C4-2B (cell line): Measurements from ENCODE around the gene ANGPT4.

Experiments used
- H3K27ac ChIP-seq: fragments of 450-650 bp; 2 replicates; pipeline ENCODE4 v1.5.1; 2017
- ZFX ChIP-seq: fragments of 450-650 bp; IDR thresholded peaks from 2 replicates; pipeline ENCODE4 v1.6.1; 2017
- TF ChIP-seq, protein P1 (sequence below): fragments of 450-650 bp; conservative IDR thresholded peaks from 2 replicates; pipeline ENCODE4 v1.5.1; 2017; ENCODE audit warnings: mild to moderate bottlenecking

The ANGPT4 gene

DNA sequence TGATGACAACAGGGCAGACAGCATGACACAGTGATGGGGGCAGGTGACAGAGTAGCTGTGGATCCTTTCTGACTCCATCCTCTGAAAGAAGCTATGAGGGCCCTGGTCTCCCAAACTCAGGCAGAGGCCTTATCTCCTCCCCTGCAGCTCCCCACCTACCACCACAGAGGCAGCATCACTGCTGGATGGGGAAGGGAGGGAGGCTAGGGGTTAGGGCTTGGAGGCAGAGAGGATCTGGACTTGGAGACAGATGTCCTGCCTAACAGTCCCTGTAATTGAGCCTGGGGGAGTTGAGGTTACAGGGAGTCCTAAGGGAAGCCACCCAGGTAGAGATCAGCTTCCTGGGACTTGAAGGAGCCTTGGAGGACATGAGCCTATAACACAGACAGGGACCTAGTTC lies 44.7 kb downstream of the ANGPT4 start:
- TF ChIP-seq, protein P1, sequence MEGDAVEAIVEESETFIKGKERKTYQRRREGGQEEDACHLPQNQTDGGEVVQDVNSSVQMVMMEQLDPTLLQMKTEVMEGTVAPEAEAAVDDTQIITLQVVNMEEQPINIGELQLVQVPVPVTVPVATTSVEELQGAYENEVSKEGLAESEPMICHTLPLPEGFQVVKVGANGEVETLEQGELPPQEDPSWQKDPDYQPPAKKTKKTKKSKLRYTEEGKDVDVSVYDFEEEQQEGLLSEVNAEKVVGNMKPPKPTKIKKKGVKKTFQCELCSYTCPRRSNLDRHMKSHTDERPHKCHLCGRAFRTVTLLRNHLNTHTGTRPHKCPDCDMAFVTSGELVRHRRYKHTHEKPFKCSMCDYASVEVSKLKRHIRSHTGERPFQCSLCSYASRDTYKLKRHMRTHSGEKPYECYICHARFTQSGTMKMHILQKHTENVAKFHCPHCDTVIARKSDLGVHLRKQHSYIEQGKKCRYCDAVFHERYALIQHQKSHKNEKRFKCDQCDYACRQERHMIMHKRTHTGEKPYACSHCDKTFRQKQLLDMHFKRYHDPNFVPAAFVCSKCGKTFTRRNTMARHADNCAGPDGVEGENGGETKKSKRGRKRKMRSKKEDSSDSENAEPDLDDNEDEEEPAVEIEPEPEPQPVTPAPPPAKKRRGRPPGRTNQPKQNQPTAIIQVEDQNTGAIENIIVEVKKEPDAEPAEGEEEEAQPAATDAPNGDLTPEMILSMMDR: no peak
- no peak overlapping the region for H3K27ac ChIP-seq

DNA sequence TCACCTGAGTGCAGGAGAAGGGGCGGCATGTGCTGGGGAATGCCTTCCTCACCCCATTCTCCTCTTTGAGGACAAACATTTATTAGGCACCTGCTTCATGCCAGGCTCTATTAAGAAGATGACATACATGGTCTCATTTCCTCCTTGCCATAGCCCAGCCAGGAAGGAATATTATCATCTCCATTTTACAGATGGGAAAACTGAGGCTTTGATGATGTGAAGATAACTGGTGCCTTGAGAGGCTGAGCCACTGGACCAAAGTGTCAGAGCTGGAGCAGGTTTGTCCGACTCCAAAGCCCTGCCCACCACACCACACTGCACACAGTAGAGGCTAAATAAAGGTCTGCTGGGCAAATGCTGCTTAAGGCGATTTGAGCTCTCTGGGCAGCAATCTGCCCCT lies 45.4 kb downstream of the ANGPT4 start:
- H3K27ac ChIP-seq: no peak overlapping the region
- no peak for TF ChIP-seq ZFX
- TF ChIP-seq, protein P1: no peak

DNA sequence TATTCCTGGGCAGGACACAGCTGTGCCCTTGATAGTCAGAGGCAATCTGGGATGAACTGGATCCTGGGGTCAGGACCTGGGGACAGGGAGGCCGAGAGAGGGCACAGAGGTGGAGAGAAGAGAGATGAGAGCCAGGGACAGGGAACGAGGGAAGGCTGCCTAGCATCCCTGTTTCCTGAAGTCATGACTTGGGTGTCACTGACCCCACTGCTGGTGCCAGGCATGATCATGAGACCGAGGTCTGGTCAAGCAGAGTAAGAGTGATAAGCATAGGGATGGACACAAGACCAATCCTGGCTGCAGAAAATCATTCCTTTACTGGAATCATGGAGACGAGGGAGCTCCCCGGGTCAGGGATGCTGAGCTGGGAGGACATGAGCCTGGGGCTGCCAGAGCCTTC lies 46.5 kb downstream of the ANGPT4 start:
- no peak for TF ChIP-seq ZFX
- TF ChIP-seq, protein P1: no peak
- H3K27ac ChIP-seq: no peak overlapping the region

DNA sequence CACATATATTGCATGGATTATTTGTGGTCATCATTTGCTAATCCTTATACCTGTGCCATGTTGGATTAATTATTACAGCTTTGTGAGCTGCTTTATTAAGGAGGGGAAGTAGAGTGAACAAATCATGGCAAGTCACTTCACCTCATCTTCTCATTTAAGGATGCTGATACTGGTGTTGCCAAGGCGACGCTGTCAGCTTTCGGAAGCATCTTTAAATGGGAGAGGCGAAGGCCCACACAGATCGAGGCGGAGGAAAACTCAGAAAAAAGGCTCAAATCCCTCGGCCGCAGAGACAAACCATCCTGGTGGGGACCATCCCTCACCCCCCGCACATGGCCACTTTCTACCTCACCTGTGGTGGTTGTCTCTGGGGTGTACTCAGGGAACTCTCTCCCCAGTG lies 47.9 kb downstream of the ANGPT4 start:
- TF ChIP-seq, protein P1: no peak
- no peak for TF ChIP-seq ZFX

DNA sequence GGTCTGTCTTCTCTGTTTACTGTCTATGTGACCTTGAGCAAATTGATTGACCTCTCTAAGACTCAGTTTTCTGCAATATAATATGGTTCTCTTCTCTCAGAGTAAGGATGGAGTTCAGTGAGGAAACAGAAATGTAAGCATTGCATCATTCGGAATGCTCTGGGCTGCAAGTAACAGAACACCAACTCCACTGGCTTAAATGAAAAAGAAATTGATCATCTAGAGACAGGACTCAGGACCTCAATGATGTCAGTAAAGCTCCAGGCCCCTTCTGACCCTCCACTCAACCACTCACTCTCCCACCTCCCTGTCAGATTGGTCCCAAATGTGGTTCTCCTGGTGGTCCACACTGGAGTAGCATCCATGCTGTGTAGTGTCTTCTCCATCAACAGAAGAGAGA lies 50.7 kb downstream of the ANGPT4 start:
- TF ChIP-seq, protein P1: no peak
- TF ChIP-seq ZFX: no peak
- no peak overlapping the region for H3K27ac ChIP-seq

More for the DNA sequence above, 47.9 kb downstream of the ANGPT4 start:
- no peak overlapping the region for H3K27ac ChIP-seq

DNA sequence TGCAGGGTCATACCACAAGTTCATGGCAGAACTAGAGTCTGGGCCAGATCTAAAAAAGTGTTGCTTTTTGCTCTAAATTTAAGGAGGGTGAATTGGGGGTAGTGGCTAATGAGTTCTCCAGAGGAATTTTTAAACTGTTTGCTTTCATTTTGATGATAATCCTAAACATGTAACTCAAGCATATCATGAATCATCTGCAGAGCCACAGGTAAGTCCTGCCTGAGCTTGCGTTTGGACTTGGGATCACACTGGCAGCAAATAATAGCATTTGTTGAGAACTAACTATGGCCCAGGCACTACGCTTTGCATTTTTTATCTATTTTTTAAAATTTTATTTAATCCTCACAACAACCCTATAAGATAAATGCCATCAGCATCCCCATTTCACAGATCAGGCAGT lies 55.2 kb downstream of the ANGPT4 start:
- TF ChIP-seq, protein P1: no peak
- no peak for TF ChIP-seq ZFX
- no peak overlapping the region for H3K27ac ChIP-seq

DNA sequence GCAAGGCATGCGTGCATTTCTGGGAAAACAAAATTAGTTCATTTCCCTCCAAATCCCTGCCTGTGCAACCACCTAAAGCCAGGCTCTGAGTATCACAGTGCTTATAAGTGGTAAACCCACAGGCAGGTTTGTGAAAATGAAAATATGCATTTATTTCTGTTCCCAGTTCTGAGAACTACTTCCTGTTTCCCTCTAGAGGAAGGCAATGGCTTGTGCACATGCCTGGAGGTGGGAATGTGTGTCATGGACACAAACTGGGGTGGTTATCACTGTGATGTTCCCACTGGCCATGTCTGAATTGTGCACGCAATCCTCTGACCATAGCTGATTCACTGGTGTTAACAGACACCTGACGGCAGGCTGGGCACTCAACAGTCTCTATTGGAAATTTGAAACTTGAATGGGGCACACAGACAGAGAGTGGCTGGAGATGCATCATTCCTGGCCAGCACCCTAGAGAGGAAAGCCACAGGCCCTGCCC lies 56.3 kb downstream of the ANGPT4 start:
- H3K27ac ChIP-seq: no peak overlapping the region
- TF ChIP-seq, protein P1: no peak
- TF ChIP-seq ZFX: no peak
